HepG2 (cell line): Measurements from ENCODE around the gene ZNHIT1. TPM values are rescaled to one million over a fixed set of nuclear protein-coding genes. Genes with fewer than 3 reads are reported as not detected.

Experiments
- CBX5 ChIP-seq: sonication (generic); formaldehyde crosslinking; IDR thresholded peaks from 2 replicates; pipeline ENCODE4 v1.4.0; 2020; ENCODE audit warnings: missing genetic modification reagents, borderline replicate concordance
- CREB1 ChIP-seq, 2 experiments: fragments of 450-650 bp in 1 of 2; IDR thresholded peaks; 2 replicates each; pipeline ENCODE4 v1.6.1; 2016 to 2017; ENCODE audit warnings: control low read depth in 1 of 2, mild to moderate bottlenecking in 1 of 2, missing compliant biosample characterization in 1 of 2, missing genetic modification characterization in 1 of 2
- PRPF4 ChIP-seq: fragments of 200-400 bp; formaldehyde crosslinking; IDR thresholded peaks from 2 replicates; pipeline ENCODE4 v1.6.1; 2016; ENCODE audit warnings: low read length, low read depth; ENCODE audit not compliant: poor library complexity, severe bottlenecking
- REPIN1 ChIP-seq: sonication (generic); formaldehyde crosslinking; IDR thresholded peaks from 2 replicates; pipeline ENCODE4 v1.8.0; 2022; ENCODE audit warnings: missing genetic modification reagents, low read depth, mild to moderate bottlenecking, borderline replicate concordance
- ZFYVE20 ChIP-seq: sonication (generic); formaldehyde crosslinking; IDR thresholded peaks from 2 replicates; pipeline ENCODE4 v1.8.0; 2023; ENCODE audit warnings: low read depth, mild to moderate bottlenecking, moderate library complexity, missing genetic modification reagents, borderline replicate concordance
- ZNF235 ChIP-seq: sonication (generic); formaldehyde crosslinking; IDR thresholded peaks from 2 replicates; pipeline ENCODE4 v1.8.1; 2023; ENCODE audit warnings: mild to moderate bottlenecking, missing genetic modification reagents, borderline replicate concordance
- ZNF331 ChIP-seq: sonication (generic); formaldehyde crosslinking; IDR thresholded peaks from 2 replicates; pipeline ENCODE4 v1.4.0; 2020; ENCODE audit warnings: missing genetic modification reagents
- ZNF510 ChIP-seq: sonication (generic); formaldehyde crosslinking; IDR thresholded peaks from 2 replicates; pipeline ENCODE4 v1.4.0; 2020; ENCODE audit warnings: low read depth, mild to moderate bottlenecking, missing genetic modification reagents
- ZNF549 ChIP-seq: sonication (generic); formaldehyde crosslinking; IDR thresholded peaks from 2 replicates; pipeline ENCODE4 v1.5.0; 2020; ENCODE audit warnings: missing genetic modification reagents
- ZNF790 ChIP-seq: sonication (generic); formaldehyde crosslinking; IDR thresholded peaks from 2 replicates; pipeline ENCODE4 v1.8.0; 2022; ENCODE audit warnings: missing genetic modification reagents, mild to moderate bottlenecking, borderline replicate concordance
- polyA plus RNA-seq, 8 experiments: library from polyadenylated mRNA; depleted of rRNA in 3 of 8; stranded (reverse) in 7 of 8; unstranded in 1 of 8; fragments of >200 nt; fragmentation: Illumina TruSeq in 4 of 8; extraction: Trizol in 4 of 8; gene quantifications; 2 replicates each; pipeline versions ENCODE4 v1.2.1 to v1.2.3, GENCODE V29; 2011 to 2016; ENCODE audit warnings: low read depth in 4 of 8, missing spikeins in 1 of 8, mixed read lengths in 1 of 8; ENCODE audit not compliant: insufficient read depth in 1 of 8
- total RNA-seq, 5 experiments: library from RNA; depleted of rRNA; stranded (reverse); fragments of >200 nt; fragmentation: Illumina TruSeq; extraction: Trizol; gene quantifications; 2 replicates each; pipeline ENCODE4 v1.2.3, GENCODE V29; 2016; ENCODE audit warnings: low read depth in 1 of 5
- TF ChIP-seq, protein P1 (sequence below): sonication (generic); formaldehyde crosslinking; conservative IDR thresholded peaks from 2 replicates; pipeline ENCODE4 v1.8.0; 2022; ENCODE audit warnings: missing genetic modification reagents
- TF ChIP-seq, protein P2 (sequence below): sonication (generic); formaldehyde crosslinking; IDR thresholded peaks from 2 replicates; pipeline ENCODE4 v1.5.0; 2020; ENCODE audit warnings: missing genetic modification reagents
- TF ChIP-seq, protein P3 (sequence below): sonication (generic); formaldehyde crosslinking; IDR thresholded peaks from 2 replicates; pipeline ENCODE4 v1.4.0; 2020; ENCODE audit warnings: missing genetic modification reagents, borderline replicate concordance
- TF ChIP-seq, protein P4 (sequence below): sonication (generic); formaldehyde crosslinking; IDR thresholded peaks from 2 replicates; pipeline ENCODE4 v1.8.1; 2023; ENCODE audit warnings: mild to moderate bottlenecking, missing genetic modification reagents, borderline replicate concordance
- TF ChIP-seq, protein P5 (sequence below): sonication (generic); formaldehyde crosslinking; IDR thresholded peaks from 2 replicates; pipeline ENCODE4 v1.5.0; 2020; ENCODE audit warnings: mild to moderate bottlenecking, missing genetic modification reagents, moderate library complexity
- TF ChIP-seq, protein P6 (sequence below): IDR thresholded peaks from 2 replicates; pipeline ENCODE4 v1.6.1; 2012; ENCODE audit warnings: inconsistent platforms

Gene ZNHIT1
- total and polyA plus RNA-seq, 2 of the 13 experiments (the other 11 are each of a cell fraction or from before 2014, with no cell fraction given): 32.5 to 64.5 TPM

DNA sequence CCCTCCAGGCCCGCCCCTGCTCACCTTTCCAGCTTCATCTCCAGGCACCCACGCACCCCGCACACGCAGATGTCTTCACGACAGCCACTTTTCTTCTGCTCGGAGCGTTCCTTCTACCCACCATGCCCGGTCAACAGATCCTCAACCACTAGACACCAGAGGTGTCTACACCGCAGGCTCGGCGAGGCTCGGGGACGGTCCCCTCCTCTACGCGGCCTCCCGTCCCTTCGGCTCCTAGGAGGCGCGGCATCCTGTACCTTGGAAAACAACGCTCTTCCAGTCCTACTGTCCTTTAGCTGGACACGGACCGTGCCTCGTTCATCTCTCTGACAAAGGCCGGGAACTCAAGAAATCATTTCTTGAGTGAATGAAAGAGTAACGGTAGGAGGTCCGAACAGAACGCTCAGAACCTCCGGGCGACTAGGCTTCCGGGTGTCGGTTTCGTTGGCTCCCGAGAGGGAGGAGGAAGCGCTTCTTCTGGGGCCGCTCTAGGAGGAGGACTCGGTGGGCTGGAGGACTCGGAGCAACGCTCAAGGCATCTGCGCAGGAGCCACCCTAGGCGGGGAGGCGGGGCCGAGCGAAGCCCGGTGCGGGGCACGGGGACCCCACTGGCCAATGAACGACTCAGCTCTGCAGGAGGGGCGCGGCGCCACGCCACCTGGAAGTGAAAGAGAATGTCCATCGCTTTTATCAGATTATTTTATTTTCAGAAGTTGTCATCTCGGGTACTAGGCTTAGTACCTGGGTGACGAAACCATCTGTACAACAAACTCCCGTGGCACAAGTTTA is 34.1 kb downstream of the ZNHIT1 start (continued):
- TF ChIP-seq, protein P1, sequence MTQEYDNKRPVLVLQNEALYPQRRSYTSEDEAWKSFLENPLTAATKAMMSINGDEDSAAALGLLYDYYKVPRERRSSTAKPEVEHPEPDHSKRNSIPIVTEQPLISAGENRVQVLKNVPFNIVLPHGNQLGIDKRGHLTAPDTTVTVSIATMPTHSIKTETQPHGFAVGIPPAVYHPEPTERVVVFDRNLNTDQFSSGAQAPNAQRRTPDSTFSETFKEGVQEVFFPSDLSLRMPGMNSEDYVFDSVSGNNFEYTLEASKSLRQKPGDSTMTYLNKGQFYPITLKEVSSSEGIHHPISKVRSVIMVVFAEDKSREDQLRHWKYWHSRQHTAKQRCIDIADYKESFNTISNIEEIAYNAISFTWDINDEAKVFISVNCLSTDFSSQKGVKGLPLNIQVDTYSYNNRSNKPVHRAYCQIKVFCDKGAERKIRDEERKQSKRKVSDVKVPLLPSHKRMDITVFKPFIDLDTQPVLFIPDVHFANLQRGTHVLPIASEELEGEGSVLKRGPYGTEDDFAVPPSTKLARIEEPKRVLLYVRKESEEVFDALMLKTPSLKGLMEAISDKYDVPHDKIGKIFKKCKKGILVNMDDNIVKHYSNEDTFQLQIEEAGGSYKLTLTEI (CRISPR knock-in tag): no peak
- TF ChIP-seq, protein P2, sequence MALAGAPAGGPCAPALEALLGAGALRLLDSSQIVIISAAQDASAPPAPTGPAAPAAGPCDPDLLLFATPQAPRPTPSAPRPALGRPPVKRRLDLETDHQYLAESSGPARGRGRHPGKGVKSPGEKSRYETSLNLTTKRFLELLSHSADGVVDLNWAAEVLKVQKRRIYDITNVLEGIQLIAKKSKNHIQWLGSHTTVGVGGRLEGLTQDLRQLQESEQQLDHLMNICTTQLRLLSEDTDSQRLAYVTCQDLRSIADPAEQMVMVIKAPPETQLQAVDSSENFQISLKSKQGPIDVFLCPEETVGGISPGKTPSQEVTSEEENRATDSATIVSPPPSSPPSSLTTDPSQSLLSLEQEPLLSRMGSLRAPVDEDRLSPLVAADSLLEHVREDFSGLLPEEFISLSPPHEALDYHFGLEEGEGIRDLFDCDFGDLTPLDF: no peak
- TF ChIP-seq REPIN1 (peak; percentile 75; the same call in 1 of the 2 replicates), PRPF4 (no peak), ZNF549 (CRISPR knock-in tag) (no peak), CREB1 (IDR thresholded peaks at IDR 0.05) (no peak), CREB1 (CRISPR knock-in tag; IDR thresholded peaks at IDR 0.05) (peak; percentile 49; the same call in 1 of the 2 replicates), ZFYVE20 (CRISPR knock-in tag) (no peak), ZNF790 (CRISPR knock-in tag) (no peak), ZNF331 (peak; percentile 15; the same call in 1 of the 2 replicates), ZNF235 (no peak), CBX5 (CRISPR knock-in tag) (no peak), ZNF510 (CRISPR knock-in tag) (no peak)
- TF ChIP-seq, protein P3, sequence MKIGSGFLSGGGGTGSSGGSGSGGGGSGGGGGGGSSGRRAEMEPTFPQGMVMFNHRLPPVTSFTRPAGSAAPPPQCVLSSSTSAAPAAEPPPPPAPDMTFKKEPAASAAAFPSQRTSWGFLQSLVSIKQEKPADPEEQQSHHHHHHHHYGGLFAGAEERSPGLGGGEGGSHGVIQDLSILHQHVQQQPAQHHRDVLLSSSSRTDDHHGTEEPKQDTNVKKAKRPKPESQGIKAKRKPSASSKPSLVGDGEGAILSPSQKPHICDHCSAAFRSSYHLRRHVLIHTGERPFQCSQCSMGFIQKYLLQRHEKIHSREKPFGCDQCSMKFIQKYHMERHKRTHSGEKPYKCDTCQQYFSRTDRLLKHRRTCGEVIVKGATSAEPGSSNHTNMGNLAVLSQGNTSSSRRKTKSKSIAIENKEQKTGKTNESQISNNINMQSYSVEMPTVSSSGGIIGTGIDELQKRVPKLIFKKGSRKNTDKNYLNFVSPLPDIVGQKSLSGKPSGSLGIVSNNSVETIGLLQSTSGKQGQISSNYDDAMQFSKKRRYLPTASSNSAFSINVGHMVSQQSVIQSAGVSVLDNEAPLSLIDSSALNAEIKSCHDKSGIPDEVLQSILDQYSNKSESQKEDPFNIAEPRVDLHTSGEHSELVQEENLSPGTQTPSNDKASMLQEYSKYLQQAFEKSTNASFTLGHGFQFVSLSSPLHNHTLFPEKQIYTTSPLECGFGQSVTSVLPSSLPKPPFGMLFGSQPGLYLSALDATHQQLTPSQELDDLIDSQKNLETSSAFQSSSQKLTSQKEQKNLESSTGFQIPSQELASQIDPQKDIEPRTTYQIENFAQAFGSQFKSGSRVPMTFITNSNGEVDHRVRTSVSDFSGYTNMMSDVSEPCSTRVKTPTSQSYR (CRISPR knock-in tag): no peak
- TF ChIP-seq, protein P4, sequence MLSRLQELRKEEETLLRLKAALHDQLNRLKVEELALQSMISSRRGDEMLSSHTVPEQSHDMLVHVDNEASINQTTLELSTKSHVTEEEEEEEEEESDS (CRISPR knock-in tag): no peak
- TF ChIP-seq, protein P5, sequence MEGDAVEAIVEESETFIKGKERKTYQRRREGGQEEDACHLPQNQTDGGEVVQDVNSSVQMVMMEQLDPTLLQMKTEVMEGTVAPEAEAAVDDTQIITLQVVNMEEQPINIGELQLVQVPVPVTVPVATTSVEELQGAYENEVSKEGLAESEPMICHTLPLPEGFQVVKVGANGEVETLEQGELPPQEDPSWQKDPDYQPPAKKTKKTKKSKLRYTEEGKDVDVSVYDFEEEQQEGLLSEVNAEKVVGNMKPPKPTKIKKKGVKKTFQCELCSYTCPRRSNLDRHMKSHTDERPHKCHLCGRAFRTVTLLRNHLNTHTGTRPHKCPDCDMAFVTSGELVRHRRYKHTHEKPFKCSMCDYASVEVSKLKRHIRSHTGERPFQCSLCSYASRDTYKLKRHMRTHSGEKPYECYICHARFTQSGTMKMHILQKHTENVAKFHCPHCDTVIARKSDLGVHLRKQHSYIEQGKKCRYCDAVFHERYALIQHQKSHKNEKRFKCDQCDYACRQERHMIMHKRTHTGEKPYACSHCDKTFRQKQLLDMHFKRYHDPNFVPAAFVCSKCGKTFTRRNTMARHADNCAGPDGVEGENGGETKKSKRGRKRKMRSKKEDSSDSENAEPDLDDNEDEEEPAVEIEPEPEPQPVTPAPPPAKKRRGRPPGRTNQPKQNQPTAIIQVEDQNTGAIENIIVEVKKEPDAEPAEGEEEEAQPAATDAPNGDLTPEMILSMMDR (CRISPR knock-in tag): no peak
- TF ChIP-seq, protein P6, sequence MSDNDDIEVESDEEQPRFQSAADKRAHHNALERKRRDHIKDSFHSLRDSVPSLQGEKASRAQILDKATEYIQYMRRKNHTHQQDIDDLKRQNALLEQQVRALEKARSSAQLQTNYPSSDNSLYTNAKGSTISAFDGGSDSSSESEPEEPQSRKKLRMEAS: no peak; the same call in 1 of the 2 replicates
